Measurements from ENCODE around the gene NFKB1. TPM values are rescaled to one million over a fixed set of nuclear protein-coding genes. Genes with fewer than 3 reads are reported as not detected.

Gene NFKB1
- total RNA-seq, 1 experiment from 2014 or later: 5.3 TPM

DNA sequence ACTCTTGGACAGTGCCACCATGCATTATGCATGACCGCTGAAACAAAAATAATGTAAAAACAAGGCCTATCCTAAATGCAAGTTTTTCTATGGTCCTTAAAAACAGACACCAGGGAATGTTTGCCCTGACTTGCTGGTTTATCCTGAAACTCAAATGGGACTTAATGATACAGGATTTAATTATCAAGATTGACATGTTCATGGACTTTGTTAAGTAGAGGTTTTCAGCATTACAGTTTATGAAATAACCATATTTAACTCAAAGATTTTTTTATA lies 1.3 kb downstream of the NFKB1 start:
- H4K20me1 ChIP-seq (ENCODE audit: insufficient read depth, low read depth, low read length): 0 out of 2 replicates have a peak, but pooled peaks cover 3% of the 10 kb centered on the region

DNA sequence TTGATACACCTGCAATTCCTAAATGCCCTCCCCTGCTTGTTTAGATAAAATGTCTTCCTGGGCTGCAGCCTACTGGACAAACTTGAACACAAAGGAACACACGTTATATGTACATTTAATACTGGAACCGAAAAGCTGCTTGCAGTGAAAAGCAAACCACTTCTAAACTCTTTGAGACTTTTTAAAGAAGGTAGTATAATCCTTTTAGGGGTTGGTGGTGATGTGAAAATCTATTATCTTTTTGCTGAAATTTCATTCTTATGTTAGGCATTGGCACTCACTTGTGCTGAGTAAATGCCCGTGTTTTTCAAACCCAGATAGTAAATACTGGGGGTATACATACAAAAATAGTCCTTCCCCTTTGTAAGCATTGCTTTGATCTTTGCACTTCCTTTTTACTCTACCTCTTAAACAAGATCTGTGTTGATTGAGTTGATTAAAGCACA lies 2.2 kb downstream of the NFKB1 start:
- H3K9ac ChIP-seq (ENCODE audit: low read length): no peak overlapping the region
- peak overlapping the region; percentile 95 for H3K4me2 ChIP-seq (ENCODE audit: low read depth, low read length, poor library complexity, severe bottlenecking)
- no peaks in the 10 kb centered on the region for H3K27me3 ChIP-seq (ENCODE audit: low read length)
- peaks cover 30% of the 10 kb centered on the region for H3K4me1 ChIP-seq (ENCODE audit: low read length)
- no peaks in the 10 kb centered on the region for H3K9me3 ChIP-seq (ENCODE audit: low read length)
- H3K27ac ChIP-seq (ENCODE audit: low read length): no peak overlapping the region
- no peak overlapping the region for H3K4me3 ChIP-seq (ENCODE audit: low read length)
- H2AFZ ChIP-seq (ENCODE audit: low read length): no peak overlapping the region
- H4K20me1 ChIP-seq (ENCODE audit: insufficient read depth, low read depth, low read length): 0 out of 2 replicates have a peak, but pooled peaks cover 3% of the 10 kb centered on the region
- DNase-seq: no peak
- no peaks in the 10 kb centered on the region for H3K9me2 ChIP-seq (replicated peaks; ENCODE audit: insufficient read depth, low read length)
- H3K79me2 ChIP-seq (ENCODE audit: low read length): no peaks in the 10 kb centered on the region
- H3K36me3 ChIP-seq (ENCODE audit: insufficient read depth, low read length): no peaks in the 10 kb centered on the region

More for the DNA sequence above, 1.3 kb downstream of the NFKB1 start:
- H3K4me1 ChIP-seq (ENCODE audit: low read length): peaks cover 30% of the 10 kb centered on the region
- H3K4me2 ChIP-seq (ENCODE audit: low read depth, low read length, poor library complexity, severe bottlenecking): peak overlapping the region; percentile 95
- H3K9me2 ChIP-seq (replicated peaks; ENCODE audit: insufficient read depth, low read length): no peaks in the 10 kb centered on the region
- no peaks in the 10 kb centered on the region for H3K27me3 ChIP-seq (ENCODE audit: low read length)
- H3K27ac ChIP-seq (ENCODE audit: low read length): no peak overlapping the region
- peak overlapping the region; percentile 84 for H3K9ac ChIP-seq (ENCODE audit: low read length)
- no peak overlapping the region for H2AFZ ChIP-seq (ENCODE audit: low read length)
- H3K9me3 ChIP-seq (ENCODE audit: low read length): no peaks in the 10 kb centered on the region
- H3K36me3 ChIP-seq (ENCODE audit: insufficient read depth, low read length): no peaks in the 10 kb centered on the region
- H3K4me3 ChIP-seq (ENCODE audit: low read length): peak overlapping the region; percentile 89
- DNase-seq: no peak
- no peaks in the 10 kb centered on the region for H3K79me2 ChIP-seq (ENCODE audit: low read length)

DNA sequence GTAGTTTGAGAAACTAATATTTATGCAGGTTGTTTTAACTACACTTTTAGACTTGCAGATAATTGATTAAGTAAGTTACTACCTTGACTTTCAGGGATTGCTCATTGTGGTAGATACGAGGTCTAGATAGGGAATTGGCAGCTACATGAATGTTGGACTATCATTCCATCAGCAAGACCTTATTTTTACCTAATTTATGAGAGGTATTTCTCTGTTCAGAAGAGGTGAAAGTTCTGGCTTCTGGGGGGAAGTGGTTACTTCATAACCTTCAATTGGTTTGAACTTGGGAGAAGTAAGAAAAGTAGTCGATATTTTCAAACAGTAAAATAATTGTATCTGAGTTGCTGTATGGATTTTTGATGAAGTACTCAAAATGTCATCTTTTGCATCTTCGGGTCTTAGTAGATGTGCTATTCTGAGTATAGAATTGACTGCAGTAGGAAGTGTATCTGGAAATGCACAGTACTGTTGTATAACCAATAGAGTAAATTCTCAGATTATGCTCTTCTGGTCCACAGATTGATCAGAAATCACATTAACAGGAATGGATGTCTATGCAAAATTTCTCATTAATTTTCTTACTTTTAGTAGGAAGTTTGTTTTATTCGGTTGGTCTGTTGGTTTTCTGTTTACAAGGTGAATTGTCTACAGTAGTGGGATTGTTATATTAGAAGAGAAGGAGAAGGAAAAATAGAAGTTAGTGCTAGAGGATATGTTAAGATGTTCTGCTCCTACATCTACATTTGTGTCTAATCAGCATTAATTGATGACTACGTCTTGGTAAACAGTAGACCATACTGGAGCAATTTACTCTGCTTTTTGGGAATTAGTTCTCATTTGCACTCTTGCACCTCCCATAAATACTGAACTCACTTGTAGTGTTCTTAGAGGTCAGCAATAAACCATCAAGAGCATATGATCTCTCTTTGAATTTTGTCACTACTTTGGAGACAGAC lies 3.0 kb downstream of the NFKB1 start:
- Histone ChIP-seq H3K9ac (ENCODE audit: low read length) (no peak overlapping the region), H3K9me3 (ENCODE audit: low read length) (no peaks in the 10 kb centered on the region), H2AFZ (ENCODE audit: low read length) (no peak overlapping the region), H4K20me1 (ENCODE audit: insufficient read depth, low read depth, low read length) (0 out of 2 replicates have a peak, but pooled peaks cover 3% of the 10 kb centered on the region), H3K36me3 (ENCODE audit: insufficient read depth, low read length) (no peaks in the 10 kb centered on the region), H3K9me2 (replicated peaks; ENCODE audit: insufficient read depth, low read length) (no peaks in the 10 kb centered on the region), H3K79me2 (ENCODE audit: low read length) (no peaks in the 10 kb centered on the region), H3K4me2 (ENCODE audit: low read depth, low read length, poor library complexity, severe bottlenecking) (no peak overlapping the region), H3K27me3 (ENCODE audit: low read length) (no peaks in the 10 kb centered on the region), H3K4me1 (ENCODE audit: low read length) (peaks cover 30% of the 10 kb centered on the region), H3K4me3 (ENCODE audit: low read length) (no peak overlapping the region), H3K27ac (ENCODE audit: low read length) (no peak overlapping the region)
- DNase-seq: no peak

DNA sequence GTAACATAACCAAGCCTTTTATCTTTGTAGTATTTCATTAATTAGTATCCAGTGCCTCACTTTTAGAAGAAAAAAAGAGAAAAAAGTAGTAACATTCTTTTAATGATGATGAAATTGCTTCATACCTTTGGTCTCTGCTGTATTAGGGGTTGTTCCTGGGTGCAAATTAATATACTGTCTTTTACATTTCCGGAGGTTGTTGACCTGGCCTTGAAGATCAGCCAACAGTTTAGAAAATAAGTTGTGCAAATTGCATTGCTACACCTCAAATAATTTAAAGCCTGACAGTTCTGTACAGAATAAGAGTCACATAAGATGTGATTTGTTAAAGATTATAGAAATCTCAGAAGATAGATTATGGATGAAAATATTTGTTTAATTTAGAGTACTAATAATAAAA lies 3.8 kb downstream of the NFKB1 start:
- H4K20me1 ChIP-seq (ENCODE audit: insufficient read depth, low read depth, low read length): peaks cover 6% of the 10 kb centered on the region; the same call in 1 of the 2 replicates
- H3K4me2 ChIP-seq (ENCODE audit: low read depth, low read length, poor library complexity, severe bottlenecking): no peak overlapping the region
- no peaks in the 10 kb centered on the region for H3K9me2 ChIP-seq (replicated peaks; ENCODE audit: insufficient read depth, low read length)
- H3K9me3 ChIP-seq (ENCODE audit: low read length): no peaks in the 10 kb centered on the region
- H3K27ac ChIP-seq (ENCODE audit: low read length): no peak overlapping the region
- H3K36me3 ChIP-seq (ENCODE audit: insufficient read depth, low read length): no peaks in the 10 kb centered on the region
- no peak overlapping the region for H2AFZ ChIP-seq (ENCODE audit: low read length)
- no peak overlapping the region for H3K9ac ChIP-seq (ENCODE audit: low read length)
- no peaks in the 10 kb centered on the region for H3K79me2 ChIP-seq (ENCODE audit: low read length)
- no peak overlapping the region for H3K4me3 ChIP-seq (ENCODE audit: low read length)
- H3K4me1 ChIP-seq (ENCODE audit: low read length): peaks cover 30% of the 10 kb centered on the region
- no peaks in the 10 kb centered on the region for H3K27me3 ChIP-seq (ENCODE audit: low read length)
- no peak for DNase-seq

DNA sequence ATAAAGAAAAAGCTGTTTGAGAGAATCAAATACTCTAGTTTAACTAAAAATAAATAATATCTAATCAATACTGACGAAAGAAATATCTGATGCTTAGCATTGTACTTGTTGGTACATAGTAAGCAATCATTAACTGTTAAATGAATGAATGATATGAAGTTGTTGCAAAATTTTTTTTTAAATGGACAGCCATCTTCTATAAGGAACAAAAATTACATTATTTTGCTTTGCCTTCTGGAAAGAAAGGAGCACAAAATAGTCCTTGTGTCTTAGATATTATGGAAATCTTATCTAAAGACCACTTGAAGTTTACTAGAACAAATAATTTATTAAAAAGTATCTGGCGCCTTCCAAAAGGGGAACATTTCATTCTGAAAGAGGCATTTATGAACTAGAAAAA lies 4.5 kb downstream of the NFKB1 start:
- Histone ChIP-seq H2AFZ (ENCODE audit: low read length) (no peak overlapping the region), H3K9me3 (ENCODE audit: low read length) (no peaks in the 10 kb centered on the region), H3K9me2 (replicated peaks; ENCODE audit: insufficient read depth, low read length) (no peaks in the 10 kb centered on the region), H3K36me3 (ENCODE audit: insufficient read depth, low read length) (no peaks in the 10 kb centered on the region), H3K4me1 (ENCODE audit: low read length) (peaks cover 25% of the 10 kb centered on the region), H3K4me2 (ENCODE audit: low read depth, low read length, poor library complexity, severe bottlenecking) (no peak overlapping the region), H3K9ac (ENCODE audit: low read length) (no peak overlapping the region), H3K27me3 (ENCODE audit: low read length) (no peaks in the 10 kb centered on the region), H3K4me3 (ENCODE audit: low read length) (no peak overlapping the region), H3K27ac (ENCODE audit: low read length) (no peak overlapping the region), H4K20me1 (ENCODE audit: insufficient read depth, low read depth, low read length) (peaks cover 6% of the 10 kb centered on the region; the same call in 1 of the 2 replicates), H3K79me2 (ENCODE audit: low read length) (no peaks in the 10 kb centered on the region)
- DNase-seq: no peak

DNA sequence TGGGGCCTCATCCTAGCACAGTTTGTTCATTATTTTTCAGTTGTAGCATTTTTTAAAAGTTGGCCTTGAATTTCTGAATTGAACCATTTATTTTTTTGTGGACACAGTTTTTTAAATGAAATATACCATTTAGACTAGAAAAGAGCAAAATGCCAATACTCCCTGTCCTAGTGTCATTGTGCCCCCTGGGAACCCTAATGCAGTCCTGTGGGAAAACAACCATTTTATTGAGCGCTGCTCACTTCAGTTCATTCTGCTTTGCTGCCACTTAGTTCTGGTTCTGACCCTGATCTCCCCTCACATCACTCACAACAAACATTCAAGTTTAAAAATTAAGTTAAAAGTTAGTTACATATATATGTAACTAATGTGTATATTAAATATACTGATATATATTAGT lies 5.4 kb downstream of the NFKB1 start:
- Histone ChIP-seq H3K9me3 (ENCODE audit: low read length) (no peaks in the 10 kb centered on the region), H3K4me2 (ENCODE audit: low read depth, low read length, poor library complexity, severe bottlenecking) (no peak overlapping the region), H3K27me3 (ENCODE audit: low read length) (no peaks in the 10 kb centered on the region), H2AFZ (ENCODE audit: low read length) (no peak overlapping the region), H3K4me1 (ENCODE audit: low read length) (peaks cover 24% of the 10 kb centered on the region), H3K27ac (ENCODE audit: low read length) (no peak overlapping the region), H3K9ac (ENCODE audit: low read length) (no peak overlapping the region), H3K4me3 (ENCODE audit: low read length) (no peak overlapping the region), H4K20me1 (ENCODE audit: insufficient read depth, low read depth, low read length) (peaks cover 6% of the 10 kb centered on the region; the same call in 1 of the 2 replicates), H3K79me2 (ENCODE audit: low read length) (no peaks in the 10 kb centered on the region), H3K9me2 (replicated peaks; ENCODE audit: insufficient read depth, low read length) (no peaks in the 10 kb centered on the region), H3K36me3 (ENCODE audit: insufficient read depth, low read length) (no peaks in the 10 kb centered on the region)
- no peak for DNase-seq

DNA sequence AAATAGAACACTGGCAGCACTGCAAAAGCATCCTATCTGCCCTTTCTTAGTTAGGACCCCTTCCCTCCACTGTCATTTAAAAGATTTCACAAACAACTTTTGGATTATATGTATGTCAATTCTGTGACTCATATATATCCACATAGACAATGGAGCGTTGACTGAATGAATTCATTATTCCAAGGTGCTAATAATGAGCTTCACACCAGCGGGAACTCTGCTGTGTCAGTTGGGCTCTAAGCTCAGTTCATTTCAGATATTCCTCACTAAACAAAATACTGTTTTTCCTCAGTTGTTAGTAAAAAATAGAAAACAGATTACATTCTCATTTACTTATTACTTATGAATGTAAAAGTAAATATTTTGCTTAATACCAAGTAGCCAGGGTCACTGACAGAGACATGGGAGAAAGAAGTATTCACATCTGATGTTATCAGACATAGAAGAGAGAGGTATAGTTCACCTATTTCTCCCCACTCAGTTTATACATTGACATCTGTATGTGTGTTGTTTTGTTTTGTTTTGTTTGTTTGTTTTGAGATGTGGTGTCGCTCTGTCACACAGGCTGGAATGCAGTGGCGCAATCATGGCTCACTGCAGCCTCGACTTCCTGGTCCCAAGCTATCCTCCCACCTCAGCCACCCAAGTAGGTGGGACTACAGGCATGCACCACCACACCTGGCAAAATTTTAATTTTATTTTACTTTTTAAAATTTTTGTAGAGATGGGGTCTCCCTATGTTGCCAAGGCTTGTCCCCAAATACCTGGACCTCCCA lies 10.9 kb downstream of the NFKB1 start:
- H3K4me1 ChIP-seq (ENCODE audit: low read length): no peaks in the 10 kb centered on the region
- H3K4me3 ChIP-seq (ENCODE audit: low read length): no peak overlapping the region
- no peaks in the 10 kb centered on the region for H3K79me2 ChIP-seq (ENCODE audit: low read length)
- H2AFZ ChIP-seq (ENCODE audit: low read length): no peak overlapping the region
- no peaks in the 10 kb centered on the region for H3K27me3 ChIP-seq (ENCODE audit: low read length)
- no peak overlapping the region for H3K9ac ChIP-seq (ENCODE audit: low read length)
- no peak overlapping the region for H3K27ac ChIP-seq (ENCODE audit: low read length)
- H3K4me2 ChIP-seq (ENCODE audit: low read depth, low read length, poor library complexity, severe bottlenecking): no peak overlapping the region
- H3K9me2 ChIP-seq (replicated peaks; ENCODE audit: insufficient read depth, low read length): no peaks in the 10 kb centered on the region
- no peaks in the 10 kb centered on the region for H3K9me3 ChIP-seq (ENCODE audit: low read length)
- H4K20me1 ChIP-seq (ENCODE audit: insufficient read depth, low read depth, low read length): peaks cover 3% of the 10 kb centered on the region; the same call in 1 of the 2 replicates
- no peaks in the 10 kb centered on the region for H3K36me3 ChIP-seq (ENCODE audit: insufficient read depth, low read length)
- no peak for DNase-seq

DNA sequence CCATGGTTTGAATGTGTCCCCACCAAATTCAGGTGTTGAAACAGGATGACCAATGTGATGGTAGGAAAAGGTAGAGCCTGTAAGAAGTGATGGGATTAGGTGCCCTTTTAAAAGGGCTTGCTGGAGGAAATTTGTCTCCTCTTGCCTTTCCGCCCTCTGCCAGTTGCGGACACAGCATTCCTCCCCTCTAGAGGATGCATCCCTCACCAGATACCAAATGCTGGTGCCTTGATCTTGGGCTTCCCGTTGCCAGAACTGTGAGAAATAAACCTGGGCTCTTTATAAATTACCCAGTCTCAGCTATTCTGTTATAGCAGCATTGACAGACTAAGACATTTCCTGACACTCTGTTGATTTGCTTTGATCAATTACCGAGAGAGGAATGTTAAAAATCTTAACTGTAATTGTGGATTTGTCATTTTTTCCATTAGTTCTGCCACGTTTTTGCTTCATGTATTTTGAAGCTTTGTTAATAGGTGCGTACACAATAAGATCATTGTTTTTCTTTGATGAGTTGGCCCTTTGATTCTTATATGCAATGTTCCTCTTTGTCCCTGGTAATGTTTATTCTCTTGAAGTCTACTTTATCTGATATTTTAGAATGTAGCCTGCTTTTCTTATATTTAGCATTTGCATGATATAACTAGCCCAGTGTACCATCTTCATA lies 13.3 kb downstream of the NFKB1 start:
- H3K4me1 ChIP-seq (ENCODE audit: low read length): no peaks in the 10 kb centered on the region
- no peak overlapping the region for H3K4me2 ChIP-seq (ENCODE audit: low read depth, low read length, poor library complexity, severe bottlenecking)
- no peak for DNase-seq
- H3K9me3 ChIP-seq (ENCODE audit: low read length): no peaks in the 10 kb centered on the region
- H3K36me3 ChIP-seq (ENCODE audit: insufficient read depth, low read length): no peaks in the 10 kb centered on the region
- no peaks in the 10 kb centered on the region for H3K79me2 ChIP-seq (ENCODE audit: low read length)
- H4K20me1 ChIP-seq (ENCODE audit: insufficient read depth, low read depth, low read length): peaks cover 3% of the 10 kb centered on the region; the same call in 1 of the 2 replicates
- H3K9ac ChIP-seq (ENCODE audit: low read length): no peak overlapping the region
- no peaks in the 10 kb centered on the region for H3K9me2 ChIP-seq (replicated peaks; ENCODE audit: insufficient read depth, low read length)
- no peak overlapping the region for H3K4me3 ChIP-seq (ENCODE audit: low read length)
- H3K27me3 ChIP-seq (ENCODE audit: low read length): no peaks in the 10 kb centered on the region
- H2AFZ ChIP-seq (ENCODE audit: low read length): no peak overlapping the region
- no peak overlapping the region for H3K27ac ChIP-seq (ENCODE audit: low read length)

Measured in Karpas-422 (cell line).